Right lobe of liver (tissue), 6 donors: ENCODE results near the gene SPAM1. TPM values are rescaled to one million over a fixed set of nuclear protein-coding genes. Genes with fewer than 3 reads are reported as not detected.
"Not testable (repeated sequence)": the region's sequence is repeated elsewhere in the genome, so short reads cannot be mapped to it uniquely, and the experiment has no call there.

Source experiments
- ATAC-seq, 4 donors: fragments of 200-7000 bp; cut with Tn5 transposase; one replicate each; pipeline ENCODE4 v1.9.1; 2020; ENCODE audit warnings: mild to moderate bottlenecking in 4 of 4, moderate library complexity in 4 of 4
- DNase-seq, 3 donors: peaks; one replicate each; pipeline ENCODE4 v3.0.0-alpha.2; 2020
- H3K27ac ChIP-seq, 3 donors: fragments of 200-600 bp; one replicate each; pipeline ENCODE4 v1.8.0; 2022
- H3K27me3 ChIP-seq, 2 donors: fragments of 200-600 bp; one replicate each; pipeline ENCODE4 v1.8.0; 2022
- H3K36me3 ChIP-seq, 4 donors: fragments of 200-600 bp; sonication (generic) in 1 of 4; one replicate each; pipeline versions ENCODE4 v1.5.1 to v1.8.0; 2017 to 2022; ENCODE audit warnings: control low read depth in 1 of 4
- H3K4me1 ChIP-seq, 4 donors: fragments of 200-600 bp; sonication (generic) in 1 of 4; one replicate each; pipeline versions ENCODE4 v1.5.1 to v1.8.0; 2017 to 2022; ENCODE audit warnings: control low read depth in 1 of 4
- H3K4me3 ChIP-seq, 3 donors: fragments of 200-600 bp; one replicate each; pipeline ENCODE4 v1.8.0; 2022
- H3K9me3 ChIP-seq, 4 donors: fragments of 200-600 bp; sonication (generic) in 1 of 4; one replicate each; pipeline versions ENCODE4 v1.5.1 to v1.8.0; 2017 to 2022; ENCODE audit warnings: control low read depth in 1 of 4
- CTCF ChIP-seq, 4 donors: fragments of 200-600 bp in 3 of 4; fragments of 450-650 bp in 1 of 4; IDR thresholded peaks; one replicate each; pipeline versions ENCODE4 v1.5.1 to v1.8.0; 2016 to 2022; ENCODE audit warnings: antibody characterized with exemption in 4 of 4, mild to moderate bottlenecking in 2 of 4
- POLR2A ChIP-seq: fragments of 450-650 bp; IDR thresholded peaks from one replicate; pipeline ENCODE4 v1.6.1; 2017; ENCODE audit warnings: antibody characterized with exemption, mild to moderate bottlenecking
- WGBS: methylation state at CpG from one replicate; pipeline ENCODE4 v1.1.6; 2018; ENCODE audit warnings: low coverage, low lambda C conversion rate; ENCODE audit not compliant: insufficient coverage; ENCODE audit errors: missing lambda C conversion rate; 5-methylcytosine and 5-hydroxymethylcytosine counted together
- intact Hi-C, 2 donors: fragments of 100-400 bp; cut with DNase I; formaldehyde crosslinking; loops; one replicate each; pipeline versions ENCODE4 v1.11.2 to v1.14.1; 2022
- total RNA-seq, 6 experiments: library from RNA; depleted of rRNA in 2 of 6; stranded (reverse); fragments of >200 nt in 2 of 6; fragmentation: NEBNext Ultra II Directional in 3 of 6; extraction: Animal tissue kit (Norgen Biotek cat#: 25700) in 3 of 6; gene quantifications; one replicate each; pipeline versions ENCODE4 v1.1.0 to v1.2.4, GENCODE V29; 2016 to 2023
- donor health status: DM: no; HTN: yes; CAD: no.
- donor health status: DM: no; HTN: no; CAD: no.
- donor health status: DM: no; HTN: no; CAD: no.
- donor health status: DM: no; HTN: yes; CAD: no.
- donor health status: DM: no; HTN: yes; CAD: no.

Gene SPAM1
- total RNA-seq, 6 experiments from 2014 or later = not detected

GRCh38 chr7:123998921-123999320, 73.9 kb downstream of the SPAM1 start:
- intact Hi-C loops = no loop called here
- ATAC-seq = no peak

GRCh38 chr7:123999703-124000102, 74.7 kb downstream of the SPAM1 start:
- WGBS = 70% methylated on average over 3 of the region's 3 CpGs
- TF ChIP-seq CTCF (IDR thresholded peaks at IDR 0.05) (no peak), POLR2A (no peak)
- Histone ChIP-seq H3K9me3 (no peaks in the 10 kb centered on the region), H3K4me1 (no peaks in the 10 kb centered on the region), H3K27ac (no peak overlapping the region), H3K36me3 (no peaks in the 10 kb centered on the region), H3K4me3 (no peak overlapping the region), H3K27me3 (no peaks in the 10 kb centered on the region)
- no peak for DNase-seq
- no peak for ATAC-seq
- intact Hi-C loops = no loop called here

More at GRCh38 chr7:123998921-123999320, 73.9 kb downstream of the SPAM1 start:
- H3K27ac ChIP-seq = no peak overlapping the region
- H3K9me3 ChIP-seq = no peaks in the 10 kb centered on the region
- no peak for TF ChIP-seq POLR2A
- TF ChIP-seq CTCF (IDR thresholded peaks at IDR 0.05) = no peak
- 54% methylated on average over 4 of the region's 5 CpGs for WGBS
- H3K36me3 ChIP-seq = no peaks in the 10 kb centered on the region
- H3K4me1 ChIP-seq = no peaks in the 10 kb centered on the region
- no peak overlapping the region for H3K4me3 ChIP-seq
- no peak for DNase-seq
- H3K27me3 ChIP-seq = no peaks in the 10 kb centered on the region

GRCh38 chr7:124008296-124008695, 83.3 kb downstream of the SPAM1 start:
- H3K9me3 ChIP-seq, H3K27me3 ChIP-seq, DNase-seq, intact Hi-C loops, H3K4me1 ChIP-seq, H3K36me3 ChIP-seq, H3K4me3 ChIP-seq, ATAC-seq, H3K27ac ChIP-seq: not testable (repeated sequence)
- 50% methylated on average over 6 of the region's 6 CpGs for WGBS

GRCh38 chr7:124009321-124009720, 84.3 kb downstream of the SPAM1 start:
- intact Hi-C loops = no loop called here
- H3K4me3 ChIP-seq = no peak overlapping the region
- no peaks in the 10 kb centered on the region for H3K27me3 ChIP-seq
- no peaks in the 10 kb centered on the region for H3K4me1 ChIP-seq
- H3K9me3 ChIP-seq = no peaks in the 10 kb centered on the region
- ATAC-seq (no peak), DNase-seq (no peak)
- WGBS = 25% methylated on average over 2 of the region's 2 CpGs
- TF ChIP-seq CTCF (IDR thresholded peaks at IDR 0.05) = no peak
- no peak for TF ChIP-seq POLR2A
- no peak overlapping the region for H3K27ac ChIP-seq
- no peaks in the 10 kb centered on the region for H3K36me3 ChIP-seq

Other genes starting within 250 kb of the SPAM1 start
- gene WASL, start 176.2 kb upstream of the SPAM1 start, total RNA-seq = 10 to 100 TPM; 20.6 to 26.7 (median 24.8) TPM
- gene HYAL4, start 80.1 kb upstream of the SPAM1 start, total RNA-seq = not detected
- not detected for gene TMEM229A, start 107.8 kb downstream of the SPAM1 start, total RNA-seq